Mucosa of descending colon (tissue), 3 donors: ENCODE results near the gene GLYATL3. TPM values are rescaled to one million over a fixed set of nuclear protein-coding genes. Genes with fewer than 3 reads are reported as not detected.
"Not testable (repeated sequence)": the region's sequence is repeated elsewhere in the genome, so short reads cannot be mapped to it uniquely, and the experiment has no call there.

Source experiments
- ATAC-seq: fragments of 200-7000 bp; cut with Tn5 transposase; one replicate; pipeline ENCODE4 v1.9.1; 2020; ENCODE audit warnings: mild to moderate bottlenecking, moderate library complexity
- DNase-seq, 3 donors: peaks; one replicate each; pipeline ENCODE4 v3.0.0-alpha.2; 2020
- H3K36me3 ChIP-seq: fragments of 200-600 bp; one replicate; pipeline ENCODE4 v1.8.0; 2021; ENCODE audit warnings: low read depth, mild to moderate bottlenecking
- H3K4me1 ChIP-seq: fragments of 200-600 bp; one replicate; pipeline ENCODE4 v1.8.0; 2021; ENCODE audit warnings: low read depth, mild to moderate bottlenecking
- H3K4me3 ChIP-seq: fragments of 200-600 bp; one replicate; pipeline ENCODE4 v1.8.0; 2021; ENCODE audit warnings: mild to moderate bottlenecking
- H3K9me3 ChIP-seq: fragments of 200-600 bp; one replicate; pipeline ENCODE4 v1.8.0; 2021; ENCODE audit warnings: mild to moderate bottlenecking
- CTCF ChIP-seq: fragments of 200-600 bp; IDR thresholded peaks from one replicate; pipeline ENCODE4 v1.8.0; 2022; ENCODE audit warnings: antibody characterized with exemption, mild to moderate bottlenecking
- intact Hi-C, 2 donors: fragments of 100-400 bp; cut with DNase I in 1 of 2; cut with micrococcal nuclease in 1 of 2; formaldehyde crosslinking; loops; one replicate each; pipeline versions ENCODE4 v1.11.0 to v1.11.1; 2022; cut with DNase I, micrococcal nuclease
- total RNA-seq, 3 donors: library from RNA; stranded (reverse); fragmentation: NEBNext Ultra II Directional in 2 of 3; extraction: Animal tissue kit (Norgen Biotek cat#: 25700) in 2 of 3; gene quantifications; one replicate each; pipeline versions ENCODE4 v1.2.1 to v1.2.4, GENCODE V29; 2021 to 2023
- donor health status: DM: no; HTN: no; CAD: no; lungs with moderate emphysema.
- donor health status: DM: no; HTN: no; CAD: no.
- donor health status: DM: no; HTN: yes; CAD: no.

The GLYATL3 gene
- total RNA-seq, 3 donors from 2014 or later: not detected

GRCh38 chr6:49479308-49479970, 20.3 kb upstream of the GLYATL3 start:
- Histone ChIP-seq H3K36me3 (no peaks in the 10 kb centered on the region), H3K4me3 (no peak overlapping the region), H3K9me3 (no peaks in the 10 kb centered on the region), H3K4me1 (no peaks in the 10 kb centered on the region)
- DNase-seq (peak in 1 of 3 donors; percentile 48), ATAC-seq (peak; percentile 96)
- TF ChIP-seq CTCF: no peak
- intact Hi-C loops: no loop called here

- H3K4me1 ChIP-seq, H3K36me3 ChIP-seq, ATAC-seq, H3K9me3 ChIP-seq, intact Hi-C loops, H3K4me3 ChIP-seq, DNase-seq: not testable (repeated sequence)
Observed at GRCh38 chr6:49481846-49482245, 17.9 kb upstream of the GLYATL3 start.

DNA sequence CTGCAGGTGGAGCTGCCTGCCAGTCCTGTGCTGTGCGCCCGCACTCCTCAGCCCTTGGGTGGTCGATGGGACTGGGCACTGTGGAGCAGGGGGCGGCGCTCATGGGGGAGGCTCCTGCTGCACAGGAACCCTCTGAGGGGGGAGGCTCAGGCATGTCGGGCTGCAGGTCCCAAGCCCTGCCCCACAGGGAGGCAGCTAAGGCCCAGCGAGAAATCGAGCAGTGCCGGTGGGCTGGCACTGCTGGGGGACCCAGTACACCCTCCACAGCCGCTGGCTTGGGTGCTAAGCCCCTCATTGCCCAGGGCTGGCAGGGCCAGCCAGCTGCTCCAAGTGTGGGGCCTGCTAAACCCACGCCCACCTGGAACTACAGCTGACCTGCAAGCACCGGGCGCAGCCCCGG, 16.3 kb upstream of the GLYATL3 start:
- H3K4me1 ChIP-seq, H3K4me3 ChIP-seq, ATAC-seq, H3K36me3 ChIP-seq, DNase-seq, intact Hi-C loops, H3K9me3 ChIP-seq: not testable (repeated sequence)

DNA sequence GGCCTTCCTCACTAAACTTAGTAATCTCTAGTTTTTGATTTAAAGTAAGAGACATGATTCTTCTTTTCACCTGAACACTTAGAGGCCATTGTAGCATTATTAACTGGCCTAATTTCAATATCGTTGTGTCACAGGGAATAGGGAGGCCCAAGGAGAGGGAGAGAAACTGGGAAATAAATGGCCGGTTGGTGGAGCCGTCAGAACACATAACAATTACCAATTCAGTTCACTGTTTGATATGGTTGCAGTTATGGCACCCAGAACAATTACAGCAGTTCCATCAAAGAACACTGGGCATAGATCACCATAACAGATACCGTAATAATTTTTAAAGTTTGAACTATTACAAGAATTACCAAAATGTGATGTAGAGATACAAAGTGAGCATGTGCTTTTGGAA, 9.1 kb upstream of the GLYATL3 start:
- H3K36me3 ChIP-seq: no peaks in the 10 kb centered on the region
- ATAC-seq (no peak), DNase-seq (no peak)
- H3K4me1 ChIP-seq: no peaks in the 10 kb centered on the region
- intact Hi-C loops: no loop called here
- H3K4me3 ChIP-seq: no peak overlapping the region
- H3K9me3 ChIP-seq: no peaks in the 10 kb centered on the region
- no peak for TF ChIP-seq CTCF

- no peak for TF ChIP-seq CTCF
- H3K9me3 ChIP-seq: no peaks in the 10 kb centered on the region
- DNase-seq (no peak), ATAC-seq (no peak)
- no peak overlapping the region for H3K4me3 ChIP-seq
- no peaks in the 10 kb centered on the region for H3K36me3 ChIP-seq
- H3K4me1 ChIP-seq: no peaks in the 10 kb centered on the region
- intact Hi-C loops: no loop called here
Observed at GRCh38 chr6:49497304-49497703, 2.4 kb upstream of the GLYATL3 start.

GRCh38 chr6:49499126-49499525, 597 bp upstream of the GLYATL3 start:
- Histone ChIP-seq H3K4me3 (no peak overlapping the region), H3K9me3 (no peaks in the 10 kb centered on the region), H3K4me1 (no peaks in the 10 kb centered on the region), H3K36me3 (no peaks in the 10 kb centered on the region)
- ATAC-seq (no peak), DNase-seq (no peak)
- intact Hi-C loops: no loop called here
- TF ChIP-seq CTCF: no peak

- H3K9me3 ChIP-seq: no peaks in the 10 kb centered on the region
Observed at GRCh38 chr6:49504666-49505065, 4.9 kb downstream of the GLYATL3 start.

More at GRCh38 chr6:49504666-49505065, 4.9 kb downstream of the GLYATL3 start:
- ATAC-seq (no peak), DNase-seq (no peak)
- no peak overlapping the region for H3K4me3 ChIP-seq
- intact Hi-C loops: no loop called here
- H3K4me1 ChIP-seq: no peaks in the 10 kb centered on the region
- no peaks in the 10 kb centered on the region for H3K36me3 ChIP-seq
- TF ChIP-seq CTCF: no peak
